ENCODE results near the gene PRIM2.

- TF ChIP-seq EZH2phosphoT487 (IDR thresholded peaks at IDR 0.05; ENCODE audit: low read length) (no peak), CTCF (IDR thresholded peaks at IDR 0.05; ENCODE audit: low read length) (no peak), EZH2 (optimal IDR thresholded peaks at IDR 0.05; ENCODE audit: low read depth, low read length) (no peak)
Observed at GRCh38 chr6:57276946-57277345, 40.5 kb upstream of the PRIM2 start.
